HepG2 (cell line): Measurements from ENCODE around the gene SLC35F4. TPM values are rescaled to one million over a fixed set of nuclear protein-coding genes. Genes with fewer than 3 reads are reported as not detected.

Experiments used
- ATAC-seq: fragments of 200-7000 bp; cut with Tn5 transposase; 3 replicates; pipeline ENCODE4 v1.9.1; 2020; ENCODE audit warnings: mild to moderate bottlenecking, moderate library complexity
- BruUV-seq: library from RNA; stranded (reverse); fragments of 400-500 nt; replicated peaks from 2 replicates; lab custom pipeline; 2021; lab: Mats Ljungman, UMichigan
- CTCF ChIA-PET: fragments of 300-600 bp; formaldehyde crosslinking; extraction: SDS; loops from one replicate; lab custom pipeline; 2021; ENCODE audit warnings: low total read pairs, inconsistent platforms, low intra/inter-chr PET ratio; lab: Yijun Ruan, JAX
- POLR2A ChIA-PET: fragments of 350-600 bp; sonication (Branson Sonifier 250); formaldehyde crosslinking; loops from one replicate; lab custom pipeline; 2020; ENCODE audit warnings: antibody characterized with exemption, inconsistent platforms; lab: Yijun Ruan, JAX
- DNase-seq: peaks from one replicate; pipeline ENCODE4 v3.0.0-alpha.2; 2015; ENCODE audit warnings: low spot score
- FAIRE-seq: peaks from 3 replicates; lab custom pipeline; 2011; peaks lifted over from hg19 to GRCh38; lab: Jason Lieb, UNC
- H2AFZ ChIP-seq: one replicate; pipeline ENCODE4 v1.6.1; 2011; ENCODE audit warnings: low read length, inconsistent platforms
- H3K27ac ChIP-seq: fragments of 300-600 bp; 3 replicates; pipeline ENCODE4 v1.8.0; 2011; ENCODE audit warnings: mixed run types, mild to moderate bottlenecking, mixed read lengths, low read length, inconsistent platforms; ENCODE audit not compliant: insufficient read depth; ENCODE audit errors: extremely low read length
- H3K27me3 ChIP-seq, 2 experiments: fragments of 200-600 bp in 1 of 2; 2 replicates in 1 of 2; 3 replicates in 1 of 2; pipeline versions ENCODE4 v1.6.0 to v1.8.0; 2011; ENCODE audit warnings: low read length in 2 of 2, mild to moderate bottlenecking in 2 of 2, moderate library complexity in 2 of 2, inconsistent platforms in 1 of 2; ENCODE audit not compliant: insufficient read depth in 2 of 2, control insufficient read depth in 1 of 2
- H3K36me3 ChIP-seq, 2 experiments: fragments of 200-600 bp in 1 of 2; replicated peaks in 1 of 2; 2 replicates in 1 of 2; 3 replicates in 1 of 2; pipeline versions ENCODE4 v1.5.1 to v1.8.0; 2011; ENCODE audit warnings: low read length in 2 of 2, inconsistent platforms in 1 of 2; ENCODE audit not compliant: insufficient read depth in 2 of 2, control insufficient read depth in 1 of 2
- H3K4me1 ChIP-seq: 2 replicates; pipeline ENCODE4 v1.5.1; 2012; ENCODE audit warnings: low read length, inconsistent platforms; ENCODE audit not compliant: insufficient read depth
- H3K4me2 ChIP-seq: 2 replicates; pipeline ENCODE4 v1.6.0; 2011; ENCODE audit warnings: low read depth, low read length, inconsistent platforms
- H3K4me3 ChIP-seq, 3 experiments: fragments of 200-600 bp in 1 of 3; sonication (generic), shearing (Covaris generic) in 1 of 3; replicated peaks in 1 of 3; 2 replicates each; pipeline ENCODE4 v1.5.1; 2011 to 2016; ENCODE audit warnings: low read length in 3 of 3, inconsistent platforms in 2 of 3, low read depth in 2 of 3, mild to moderate bottlenecking in 2 of 3, control low read depth in 1 of 3, mixed read lengths in 1 of 3; ENCODE audit not compliant: insufficient read depth in 1 of 3
- H3K79me2 ChIP-seq: one replicate; pipeline ENCODE4 v1.6.1; 2011; ENCODE audit warnings: low read length, inconsistent platforms; ENCODE audit not compliant: insufficient read depth
- H3K9ac ChIP-seq: 2 replicates; pipeline ENCODE4 v1.6.0; 2011; ENCODE audit warnings: mild to moderate bottlenecking, low read depth, low read length, inconsistent platforms; ENCODE audit not compliant: insufficient read depth
- H3K9me3 ChIP-seq: 2 replicates; pipeline ENCODE4 v1.5.1; 2012; ENCODE audit warnings: mild to moderate bottlenecking, low read length
- H4K20me1 ChIP-seq: 2 replicates; pipeline ENCODE4 v1.6.0; 2011; ENCODE audit warnings: inconsistent platforms, mild to moderate bottlenecking, low read length, moderate library complexity; ENCODE audit not compliant: insufficient read depth
- ARID3A ChIP-seq: IDR thresholded peaks from 2 replicates; pipeline ENCODE4 v1.6.1; 2012; ENCODE audit warnings: low read depth, low read length, improper control_type of control experiment
- EEA1 ChIP-seq: sonication (generic); formaldehyde crosslinking; IDR thresholded peaks from 2 replicates; pipeline ENCODE4 v1.5.1; 2020; ENCODE audit warnings: mild to moderate bottlenecking, missing genetic modification reagents, borderline replicate concordance
- ELK4 ChIP-seq: sonication (generic); formaldehyde crosslinking; IDR thresholded peaks from 2 replicates; pipeline ENCODE4 v1.9.0; 2021; ENCODE audit warnings: missing genetic modification reagents, borderline replicate concordance
- LRRFIP1 ChIP-seq: sonication (generic); formaldehyde crosslinking; conservative IDR thresholded peaks from 2 replicates; pipeline ENCODE4 v1.4.0; 2020; ENCODE audit warnings: missing genetic modification reagents
- RNF2 ChIP-seq: fragments of 450-650 bp; conservative IDR thresholded peaks from 2 replicates; pipeline ENCODE4 v1.6.1; 2016; ENCODE audit warnings: low read depth
- ZBTB46 ChIP-seq: sonication (generic); formaldehyde crosslinking; IDR thresholded peaks from 2 replicates; pipeline ENCODE4 v1.4.0; 2020; ENCODE audit warnings: mild to moderate bottlenecking, missing genetic modification reagents, borderline replicate concordance
- ZNF121 ChIP-seq: sonication (generic); formaldehyde crosslinking; IDR thresholded peaks from 2 replicates; pipeline ENCODE4 v1.5.0; 2020; ENCODE audit warnings: mild to moderate bottlenecking, missing genetic modification reagents
- ZNF275 ChIP-seq: sonication (generic); formaldehyde crosslinking; IDR thresholded peaks from 2 replicates; pipeline ENCODE4 v1.8.0; 2022; ENCODE audit warnings: missing genetic modification reagents, mild to moderate bottlenecking, inconsistent platforms, borderline replicate concordance
- ZNF329 ChIP-seq: sonication (generic); formaldehyde crosslinking; IDR thresholded peaks from 2 replicates; pipeline ENCODE4 v1.9.0; 2021; ENCODE audit warnings: low read depth, mild to moderate bottlenecking, missing genetic modification reagents
- ZNF569 ChIP-seq: sonication (generic); formaldehyde crosslinking; IDR thresholded peaks from 2 replicates; pipeline ENCODE4 v1.5.0; 2020; ENCODE audit warnings: mild to moderate bottlenecking, missing genetic modification reagents, moderate library complexity, borderline replicate concordance
- ZSCAN25 ChIP-seq: sonication (generic); formaldehyde crosslinking; IDR thresholded peaks from 2 replicates; pipeline ENCODE4 v1.8.0; 2022; ENCODE audit warnings: mild to moderate bottlenecking, missing genetic modification reagents
- whole genome bisulfite sequencing: methylation state at CpG from one replicate; pipeline ENCODE4 v1.1.6; 2017; ENCODE audit warnings: low lambda C conversion rate; 5-methylcytosine and 5-hydroxymethylcytosine counted together
- in situ Hi-C: cut with HindIII; loops from 2 replicates; pipeline ENCODE4 v1.10.0; 2017; ENCODE audit warnings: low pct_unique_long_range_greater_than_20kb; ENCODE audit not compliant: extremely low pct_ligation_motif_present
- intact Hi-C: fragments of 100-400 bp; cut with micrococcal nuclease; formaldehyde crosslinking; loops from one replicate; pipeline ENCODE4 v1.10.0; 2022; ENCODE audit not compliant: unreplicated experiment
- polyA plus RNA-seq, 8 experiments: library from polyadenylated mRNA; depleted of rRNA in 3 of 8; stranded (reverse) in 7 of 8; unstranded in 1 of 8; fragments of >200 nt; fragmentation: Illumina TruSeq in 4 of 8; extraction: Trizol in 4 of 8; gene quantifications; 2 replicates each; pipeline versions ENCODE4 v1.2.1 to v1.2.3, GENCODE V29; 2011 to 2016; ENCODE audit warnings: low read depth in 4 of 8, missing spikeins in 1 of 8, mixed read lengths in 1 of 8; ENCODE audit not compliant: insufficient read depth in 1 of 8
- total RNA-seq, 5 experiments: library from RNA; depleted of rRNA; stranded (reverse); fragments of >200 nt; fragmentation: Illumina TruSeq; extraction: Trizol; gene quantifications; 2 replicates each; pipeline ENCODE4 v1.2.3, GENCODE V29; 2016; ENCODE audit warnings: low read depth in 1 of 5

Gene SLC35F4
- total and polyA plus RNA-seq, 2 of the 13 experiments (the other 11 are each of a cell fraction or from before 2014, with no cell fraction given), result not detected

GRCh38 chr14:57814726-57815125, 51.2 kb downstream of the SLC35F4 start:
- no peak for DNase-seq
- POLR2A ChIA-PET, result no interaction called here
- no TSS peak for BruUV-seq
- Histone ChIP-seq H3K4me1 (no peaks in the 10 kb centered on the region), H3K27ac (no peak overlapping the region), H3K79me2 (no peaks in the 10 kb centered on the region), H2AFZ (no peak overlapping the region), H3K36me3 (no peaks in the 10 kb centered on the region), H3K27me3 (no peaks in the 10 kb centered on the region), H4K20me1 (no peaks in the 10 kb centered on the region), H3K4me3 (no peak overlapping the region), H3K9me3 (no peaks in the 10 kb centered on the region), H3K9ac (no peak overlapping the region), H3K4me2 (no peak overlapping the region)
- in situ Hi-C loops, result no loop called here
- WGBS, result 3% methylated on average over 4 of the region's 4 CpGs
- no peak for ATAC-seq
- CTCF ChIA-PET, result no interaction called here
- intact Hi-C loops, result no loop called here
- FAIRE-seq, result no peak
- no peak for TF ChIP-seq ZBTB46 (CRISPR knock-in tag)
- no peak for TF ChIP-seq LRRFIP1 (CRISPR knock-in tag)
- TF ChIP-seq EEA1 (CRISPR knock-in tag), result no peak
- no peak for TF ChIP-seq ZNF121 (CRISPR knock-in tag)
- TF ChIP-seq ARID3A, result no peak
- no peak for TF ChIP-seq ZSCAN25 (CRISPR knock-in tag)
- no peak for TF ChIP-seq ZNF569 (CRISPR knock-in tag)
- TF ChIP-seq ZNF275 (CRISPR knock-in tag), result no peak
- no peak for TF ChIP-seq ELK4 (CRISPR knock-in tag)
- no peak for TF ChIP-seq RNF2
- TF ChIP-seq ZNF329, result no peak
